Heart right ventricle (tissue), 16 donors: ENCODE data around the gene CARHSP1. TPM values are rescaled to one million over a fixed set of nuclear protein-coding genes. Genes with fewer than 3 reads are reported as not detected.

Source experiments
- ATAC-seq, 8 donors: fragments of 200-7000 bp; cut with Tn5 transposase; one replicate each; pipeline ENCODE4 v1.9.1; 2020; ENCODE audit warnings: mild to moderate bottlenecking in 8 of 8, moderate library complexity in 8 of 8, moderate number of reproducible peaks in 1 of 8
- DNase-seq, 2 donors: peaks; one replicate each; pipeline ENCODE4 v3.0.0-alpha.2; 2020
- H3K27ac ChIP-seq, 10 donors: fragments of 200-600 bp; sonication (generic) in 2 of 10; one replicate each; pipeline versions ENCODE4 v1.5.0 to v1.8.0; 2020 to 2022; ENCODE audit warnings: mild to moderate bottlenecking in 3 of 10
- H3K27me3 ChIP-seq, 7 donors: fragments of 200-600 bp; one replicate each; pipeline ENCODE4 v1.8.0; 2021 to 2022; ENCODE audit warnings: mild to moderate bottlenecking in 2 of 7
- H3K36me3 ChIP-seq, 9 donors: fragments of 200-600 bp; sonication (generic) in 1 of 9; one replicate each; pipeline versions ENCODE4 v1.5.0 to v1.8.0; 2020 to 2022; ENCODE audit warnings: mild to moderate bottlenecking in 2 of 9
- H3K4me1 ChIP-seq, 9 donors: fragments of 200-600 bp; sonication (generic) in 1 of 9; one replicate each; pipeline versions ENCODE4 v1.5.0 to v1.8.0; 2020 to 2022; ENCODE audit warnings: mild to moderate bottlenecking in 4 of 9
- H3K4me3 ChIP-seq, 10 donors: fragments of 200-600 bp; sonication (generic) in 2 of 10; one replicate each; pipeline versions ENCODE4 v1.5.0 to v1.8.0; 2020 to 2022; ENCODE audit warnings: mild to moderate bottlenecking in 7 of 10, moderate library complexity in 2 of 10
- H3K9me3 ChIP-seq, 11 donors: fragments of 200-600 bp in 10 of 11; sonication (generic) in 2 of 11; one replicate each; pipeline versions ENCODE4 v1.5.0 to v1.8.0; 2013 to 2022; ENCODE audit warnings: mild to moderate bottlenecking in 2 of 11, control low read depth in 1 of 11, moderate library complexity in 1 of 11
- CTCF ChIP-seq, 9 donors: fragments of 200-600 bp; sonication (generic) in 2 of 9; IDR thresholded peaks; one replicate each; pipeline versions ENCODE4 v1.5.0 to v1.8.0; 2021 to 2022; ENCODE audit warnings: antibody characterized with exemption in 9 of 9, mild to moderate bottlenecking in 5 of 9, moderate library complexity in 1 of 9
- WGBS, 2 donors: extraction: QIAGEN DNeasy Blood & Tissue Kit; methylation state at CpG; one replicate each; pipeline ENCODE4 v1.1.7; 2013; ENCODE audit warnings: inconsistent platforms in 1 of 2; 5-methylcytosine and 5-hydroxymethylcytosine counted together
- intact Hi-C, 10 donors: fragments of 100-400 bp; cut with DNase I; formaldehyde crosslinking; loops; one replicate each; pipeline versions ENCODE4 v1.11.1 to v1.14.2; 2022
- polyA plus RNA-seq, 2 donors: library from polyadenylated mRNA; stranded (reverse); fragments of 200-250 nt; gene quantifications; one replicate each; pipeline ENCODE4 v1.2.3, GENCODE V29; 2013
- total RNA-seq, 10 donors: library from RNA; stranded (reverse); fragmentation: NEBNext Ultra II Directional in 3 of 10; extraction: Animal tissue kit (Norgen Biotek cat#: 25700) in 3 of 10; gene quantifications; one replicate each; pipeline versions ENCODE4 v1.2.1 to v1.2.4, GENCODE V29; 2021 to 2023
- donor health status: Arrhythmogenic right ventricular cardiomyopathy.
- donor health status: ischemic (EF 13 %, LVEDD 7.1; RV severe dilation, severe dysfunction).
- donor health status: healthy with polysubstance abuse.
- donor health status: DM: no; HTN: yes; CAD: no.
- donor health status: DM: no; HTN: no; CAD: no.
- donor health status: ischemic (EF 25% LVEDD 6.9; RV normal size, moderate dysfunction).
- donor health status: ischemic (EF 25% LVEDD 5.7; RV mildly dilated, moderate dysfunction).
- donor health status: healthy.
- donor health status: DM: yes; HTN: yes; CAD: no.
- donor health status: Ischemic cardiomyopathy.
- donor health status: ischemic (EF 35%, LVEDD 5.7; RV mildly dilated, moderate dysfunction).
- donor health status: nonischemic (EF 11% LVEDD 7.7; RV severe dilation, severe dysfunction).
- donor health status: DM: yes; HTN: yes; CAD: no.
- donor health status: PGD.
- donor health status: ischemic (EF 29% LVEDD 5.4; RV normal size, mild dysfunction).
- donor health status: nonischemic (EF 23%, LVEDD 6.1; RV moderate dilation, normal function).

CARHSP1 gene
- total and polyA plus RNA-seq, 12 donors: 12.7 to 76.3 (median 28.8) TPM

- Histone ChIP-seq H3K27ac (no peak overlapping the region), H3K4me3 (no peak overlapping the region), H3K27me3 (no peaks in the 10 kb centered on the region), H3K9me3 (no peaks in the 10 kb centered on the region), H3K4me1 (peaks cover 0 to 6% (median 0%) of the 10 kb centered on the region in 9 donors), H3K36me3 (peaks cover 6 to 100% (median 97%) of the 10 kb centered on the region in 9 donors)
- no peak for TF ChIP-seq CTCF (IDR thresholded peaks at IDR 0.05)
- intact Hi-C loops: loop anchor here in 1 of 10 donors (5.0 kb wide), 1 partner anchor 236 kb away; no protein-coding TSS in a partner anchor
- ATAC-seq (no peak), DNase-seq (no peak)
- WGBS, 2 donors: 96 to 100% methylated on average over 3 of the region's 3 CpGs
Measured at GRCh38 chr16:8898660-8899318, 30.0 kb upstream of the CARHSP1 start.

DNA sequence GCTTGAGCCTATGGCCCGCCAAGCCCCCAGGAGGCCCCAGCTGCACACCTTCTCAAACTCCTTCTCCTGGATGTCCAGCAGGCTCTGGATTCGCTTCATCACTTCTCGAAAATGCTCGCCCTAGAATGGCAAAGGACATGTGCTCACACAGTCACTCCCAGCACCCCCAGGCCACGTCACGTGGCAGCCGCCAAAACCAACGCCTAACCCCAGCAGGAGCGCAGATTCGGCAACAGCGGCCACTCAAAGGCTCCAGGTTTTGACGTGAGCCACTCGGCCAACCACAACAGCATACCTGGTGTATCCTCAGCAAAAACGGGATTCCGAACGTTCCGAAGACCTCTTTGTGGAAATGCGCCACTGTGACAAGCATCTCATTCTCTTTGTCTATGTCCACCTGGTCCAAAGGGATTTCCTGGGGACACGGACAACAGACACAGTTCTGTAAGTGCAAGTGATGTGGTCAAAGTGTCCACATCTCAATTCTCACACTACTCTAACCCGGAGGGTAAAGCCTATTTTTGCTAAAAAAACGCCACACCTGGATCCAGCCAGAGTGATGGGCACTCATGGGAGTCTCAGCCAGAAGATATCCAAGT lies 26.0 kb upstream of the CARHSP1 start:
- intact Hi-C loops: loop anchor here in 1 of 10 donors (5.0 kb wide), 1 partner anchor 233 kb away; no protein-coding TSS in a partner anchor
- 95 to 96% methylated on average over 21 of the region's 21 CpGs for WGBS, 2 donors

GRCh38 chr16:8893976-8894690 lies 25.3 kb upstream of the CARHSP1 start:
- Histone ChIP-seq H3K4me3 (no peak overlapping the region), H3K36me3 (peaks cover under 1 to 100% (median 77%) of the 10 kb centered on the region in 9 donors), H3K4me1 (peaks cover 0 to 21% (median 3%) of the 10 kb centered on the region in 9 donors), H3K27ac (no peak overlapping the region), H3K27me3 (no peaks in the 10 kb centered on the region), H3K9me3 (no peaks in the 10 kb centered on the region)
- TF ChIP-seq CTCF (IDR thresholded peaks at IDR 0.05): no peak
- intact Hi-C loops: no loop called here
- DNase-seq (no peak), ATAC-seq (no peak)
- WGBS, 2 donors: 85 to 89% methylated on average over 14 of the region's 14 CpGs

More for the DNA sequence above, 26.0 kb upstream of the CARHSP1 start:
- no peaks in the 10 kb centered on the region for H3K9me3 ChIP-seq
- H3K27me3 ChIP-seq: no peaks in the 10 kb centered on the region
- H3K36me3 ChIP-seq: peaks cover 3 to 100% (median 78%) of the 10 kb centered on the region in 9 donors
- peaks cover 0 to 21% (median 3%) of the 10 kb centered on the region in 9 donors for H3K4me1 ChIP-seq
- no peak for TF ChIP-seq CTCF (IDR thresholded peaks at IDR 0.05)
- H3K4me3 ChIP-seq: no peak overlapping the region
- DNase-seq (no peak), ATAC-seq (no peak)
- no peak overlapping the region for H3K27ac ChIP-seq

- intact Hi-C loops: no loop called here
- WGBS, 2 donors: 77 to 78% methylated on average over 9 of the region's 9 CpGs
- H3K27ac ChIP-seq: no peak overlapping the region
- TF ChIP-seq CTCF (IDR thresholded peaks at IDR 0.05): no peak
- DNase-seq: no peak
- no peaks in the 10 kb centered on the region for H3K9me3 ChIP-seq
- H3K36me3 ChIP-seq: peaks cover 0 to 94% (median 70%) of the 10 kb centered on the region in 9 donors
- ATAC-seq: no peak
- no peaks in the 10 kb centered on the region for H3K27me3 ChIP-seq
- H3K4me1 ChIP-seq: peaks cover 0 to 21% (median 4%) of the 10 kb centered on the region in 9 donors
- no peak overlapping the region for H3K4me3 ChIP-seq
Measured at GRCh38 chr16:8893426-8893825, 24.6 kb upstream of the CARHSP1 start.
